Endothelial cell of umbilical vein (primary cell): ENCODE data around the gene CMBL. TPM values are rescaled to one million over a fixed set of nuclear protein-coding genes. Genes with fewer than 3 reads are reported as not detected.

Experiments used
- BruUV-seq: library from RNA; stranded (reverse); fragments of 400-500 nt; replicated peaks from 2 replicates; lab custom pipeline; 2021; lab: Mats Ljungman, UMichigan
- CTCF ChIA-PET: fragments of 300-600, 350-600 bp; sonication (Branson Sonifier 250); formaldehyde crosslinking; loops from one replicate; lab custom pipeline; 2021; ENCODE audit warnings: antibody characterized with exemption, inconsistent platforms; lab: Charles Lee
- POLR2A ChIA-PET: fragments of 300-600, 350-600 bp; sonication (Branson Sonifier 250); formaldehyde crosslinking; loops from one replicate; lab custom pipeline; 2021; ENCODE audit warnings: antibody characterized with exemption, inconsistent platforms; lab: Charles Lee
- DNase-seq: peaks from one replicate; pipeline ENCODE4 v3.0.0-alpha.2; 2011; ENCODE audit warnings: low read depth, low spot score
- FAIRE-seq: peaks from 2 replicates; lab custom pipeline; 2011; peaks lifted over from hg19 to GRCh38; lab: Jason Lieb, UNC
- H2AFZ ChIP-seq: 2 replicates; pipeline ENCODE4 v1.6.0; 2012; ENCODE audit warnings: low read depth, low read length, control low read depth, inconsistent platforms
- H3K27ac ChIP-seq: 2 replicates; pipeline ENCODE4 v1.5.1; 2011; ENCODE audit warnings: low read depth, mild to moderate bottlenecking, control low read depth, low read length, moderate library complexity; ENCODE audit not compliant: insufficient read depth
- H3K27me3 ChIP-seq, 2 experiments: 2 replicates each; pipeline versions ENCODE4 v1.6.0 to v1.6.1; 2011; ENCODE audit warnings: low read length in 2 of 2, mixed read lengths in 1 of 2; ENCODE audit not compliant: control insufficient read depth in 2 of 2, insufficient read depth in 2 of 2
- H3K36me3 ChIP-seq, 2 experiments: 2 replicates in 1 of 2; 3 replicates in 1 of 2; pipeline ENCODE4 v1.5.1; 2011; ENCODE audit warnings: low read length in 2 of 2, mild to moderate bottlenecking in 1 of 2, moderate library complexity in 1 of 2; ENCODE audit not compliant: control insufficient read depth in 2 of 2, insufficient read depth in 2 of 2; ENCODE audit errors: extremely low read depth in 1 of 2
- H3K4me1 ChIP-seq: 3 replicates; pipeline ENCODE4 v1.5.1; 2011; ENCODE audit warnings: mild to moderate bottlenecking, low read length; ENCODE audit not compliant: control insufficient read depth, insufficient read depth; ENCODE audit errors: extremely low read depth
- H3K4me2 ChIP-seq: 2 replicates; pipeline ENCODE4 v1.6.1; 2011; ENCODE audit warnings: low read length, control low read depth, mixed read lengths; ENCODE audit not compliant: insufficient read depth
- H3K4me3 ChIP-seq, 3 experiments: fragments of 200-600 bp in 1 of 3; sonication (generic), shearing (Covaris generic) in 1 of 3; replicated peaks in 1 of 3; 2 replicates each; pipeline ENCODE4 v1.5.1; 2011 to 2016; ENCODE audit warnings: control low read depth in 3 of 3, low read length in 3 of 3, mild to moderate bottlenecking in 2 of 3, inconsistent platforms in 1 of 3, low read depth in 1 of 3, moderate library complexity in 1 of 3; ENCODE audit not compliant: insufficient read depth in 1 of 3
- H3K79me2 ChIP-seq: 2 replicates; pipeline ENCODE4 v1.6.0; 2012; ENCODE audit warnings: low read length, inconsistent platforms; ENCODE audit not compliant: control insufficient read depth, insufficient read depth
- H3K9ac ChIP-seq: replicated peaks from 2 replicates; pipeline ENCODE3; 2011; ENCODE audit warnings: low read length, control low read depth; ENCODE audit not compliant: insufficient read depth; ENCODE audit errors: extremely low read depth
- H3K9me1 ChIP-seq: replicated peaks from 3 replicates; pipeline ENCODE4 v1.6.0; 2011; ENCODE audit warnings: mild to moderate bottlenecking, low read length; ENCODE audit not compliant: control insufficient read depth, insufficient read depth; ENCODE audit errors: extremely low read depth
- H3K9me3 ChIP-seq: replicated peaks from 2 replicates; pipeline ENCODE4 v1.5.1; 2012; ENCODE audit warnings: low read length, inconsistent platforms; ENCODE audit not compliant: control insufficient read depth, insufficient read depth
- H4K20me1 ChIP-seq: replicated peaks from 2 replicates; pipeline ENCODE3; 2011; ENCODE audit warnings: mild to moderate bottlenecking, low read length; ENCODE audit not compliant: control insufficient read depth, insufficient read depth; ENCODE audit errors: extremely low read depth
- CTCF ChIP-seq, 2 donors: IDR thresholded peaks; 1 replicate in 1 of 2; 2 replicates in 1 of 2; pipeline ENCODE4 v1.5.1; 2011; ENCODE audit warnings: low read length in 2 of 2, mild to moderate bottlenecking in 2 of 2, moderate library complexity in 2 of 2, control low read depth in 1 of 2, inconsistent platforms in 1 of 2, low read depth in 1 of 2; ENCODE audit not compliant: insufficient read depth in 1 of 2; ENCODE audit errors: extremely low read depth in 1 of 2
- EZH2 ChIP-seq: IDR thresholded peaks from 2 replicates; pipeline ENCODE4 v1.6.1; 2012; ENCODE audit warnings: borderline replicate concordance, low read depth, mild to moderate bottlenecking, moderate library complexity, low read length, inconsistent platforms; ENCODE audit not compliant: severe bottlenecking
- FOS ChIP-seq: IDR thresholded peaks from 2 replicates; pipeline ENCODE4 v1.6.1; 2011; ENCODE audit warnings: mild to moderate bottlenecking, low read length, moderate library complexity, borderline replicate concordance; ENCODE audit not compliant: insufficient read depth
- GATA2 ChIP-seq: IDR thresholded peaks from 2 replicates; pipeline ENCODE4 v1.7.0; 2011; ENCODE audit warnings: low read depth, mild to moderate bottlenecking, moderate library complexity, mixed read lengths, low read length; ENCODE audit not compliant: insufficient read length, insufficient read depth
- JUN ChIP-seq: IDR thresholded peaks from 2 replicates; pipeline ENCODE4 v1.6.1; 2011; ENCODE audit warnings: borderline replicate concordance, low read depth; ENCODE audit not compliant: insufficient read length, insufficient read depth
- MYC ChIP-seq: IDR thresholded peaks from one replicate; pipeline ENCODE4 v1.6.1; 2011; ENCODE audit warnings: mild to moderate bottlenecking, low read depth, low read length
- POLR2A ChIP-seq: IDR thresholded peaks from 2 replicates; pipeline ENCODE4 v1.6.1; 2012; ENCODE audit warnings: low read depth, mild to moderate bottlenecking, control low read depth, low read length
- POLR2AphosphoS5 ChIP-seq: IDR thresholded peaks from 2 replicates; pipeline ENCODE4 v1.6.1; 2012; ENCODE audit warnings: low read depth, mild to moderate bottlenecking, control low read depth, low read length, moderate library complexity; ENCODE audit not compliant: insufficient read depth
- dilution Hi-C: fragments of 300-500 bp; cut with MboI; formaldehyde crosslinking; loops from one replicate; pipeline ENCODE4 v1.15.0; 2019; ENCODE audit warnings: low sequenced_read_pairs; ENCODE audit not compliant: extremely low pct_ligation_motif_present
- intact Hi-C: fragments of 100-400 bp; cut with micrococcal nuclease; formaldehyde crosslinking; loops from one replicate; pipeline ENCODE4 v1.10.0; 2022
- polyA plus RNA-seq, 4 experiments: library from polyadenylated mRNA; depleted of rRNA in 3 of 4; stranded (reverse) in 3 of 4; unstranded in 1 of 4; fragments of >200 nt; gene quantifications; 2 replicates each; pipeline versions ENCODE4 v1.2.1 to v1.2.3, GENCODE V29; 2011 to 2012; ENCODE audit warnings: missing spikeins in 1 of 4
- total RNA-seq: library from RNA; stranded (reverse); gene quantifications from 2 replicates; pipeline ENCODE4 v1.2.3, GENCODE V29; 2021
- TF ChIP-seq, protein P1 (sequence below): IDR thresholded peaks from 2 replicates; pipeline ENCODE4 v1.6.1; 2011; ENCODE audit not compliant: insufficient read depth, insufficient read length

Gene CMBL
- total and polyA plus RNA-seq, 2 donors (not counting 3 experiments of a cell fraction or from before 2014, with no cell fraction given), result 15.9 to 19.8 TPM

- Histone ChIP-seq H3K27me3 (no peaks in the 10 kb centered on the region), H2AFZ (no peak overlapping the region), H3K9me3 (no peaks in the 10 kb centered on the region), H3K4me2 (no peak overlapping the region), H3K4me3 (no peak overlapping the region), H3K79me2 (no peaks in the 10 kb centered on the region), H3K4me1 (peaks cover 4% of the 10 kb centered on the region), H3K27ac (no peak overlapping the region), H3K9me1 (no peaks in the 10 kb centered on the region), H4K20me1 (no peaks in the 10 kb centered on the region), H3K9ac (no peak overlapping the region), H3K36me3 (no peaks in the 10 kb centered on the region)
- intact Hi-C loops, result no loop called here
- POLR2A ChIA-PET, result interaction anchor here (0.6 kb wide), 1 partner anchor 22 kb away, joined by 3 read pairs; no protein-coding TSS in a partner anchor
- TF ChIP-seq JUN, result no peak
- no peak for TF ChIP-seq EZH2
- TF ChIP-seq MYC, result no peak
- no peak for TF ChIP-seq GATA2
- no peak for TF ChIP-seq POLR2A
- TF ChIP-seq POLR2AphosphoS5, result no peak
- TF ChIP-seq CTCF (IDR thresholded peaks at IDR 0.05; ENCODE audit: extremely low read depth in 1 of 2, insufficient read depth in 1 of 2, low read depth in 1 of 2, low read length in 2 of 2), result no peak
- no peak for TF ChIP-seq FOS
- TF ChIP-seq, protein P1, sequence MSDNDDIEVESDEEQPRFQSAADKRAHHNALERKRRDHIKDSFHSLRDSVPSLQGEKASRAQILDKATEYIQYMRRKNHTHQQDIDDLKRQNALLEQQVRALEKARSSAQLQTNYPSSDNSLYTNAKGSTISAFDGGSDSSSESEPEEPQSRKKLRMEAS, result no peak
- BruUV-seq, result no TSS peak
- FAIRE-seq (peak; percentile 35), DNase-seq (no peak)
- CTCF ChIA-PET, result interaction anchor here (1.8 kb wide), 1 partner anchor 8 kb away, joined by 4 read pairs; no protein-coding TSS in a partner anchor
- dilution Hi-C loops, result no loop called here
Measured at GRCh38 chr5:10291692-10292339, 15.9 kb downstream of the CMBL start.
